GM12878 (cell line): ENCODE measurements around the gene MPPED1. TPM values are rescaled to one million over a fixed set of nuclear protein-coding genes. Genes with fewer than 3 reads are reported as not detected.

ENCODE experiments used
- ATAC-seq: fragments of 200-7000 bp; cut with Tn5 transposase; 3 replicates; pipeline ENCODE4 v1.9.1; 2020; ENCODE audit warnings: mild to moderate bottlenecking, moderate library complexity
- BruUV-seq: library from RNA; stranded (reverse); fragments of 400-500 nt; replicated peaks from 2 replicates; lab custom pipeline; 2021; lab: Mats Ljungman, UMichigan
- CTCF ChIA-PET: fragments of 300-600 bp; sonication (Branson Sonifier 250); formaldehyde crosslinking; extraction: SDS; loops from one replicate; lab custom pipeline; 2021; ENCODE audit warnings: inconsistent platforms; lab: Yijun Ruan, JAX
- POLR2A ChIA-PET: fragments of 350-600 bp; formaldehyde crosslinking; extraction: SDS; loops from one replicate; lab custom pipeline; 2021; ENCODE audit warnings: inconsistent platforms; lab: Charles Lee
- RAD21 ChIA-PET: fragments of 300-600 bp; sonication (Branson Sonifier 250); formaldehyde crosslinking; loops from one replicate; lab custom pipeline; 2023; ENCODE audit warnings: antibody characterized with exemption; ENCODE audit not compliant: unreplicated experiment; lab: Charles Lee
- SMC1A ChIA-PET: fragments of 300-600 bp; sonication (Branson Sonifier 250); formaldehyde crosslinking; loops from one replicate; lab custom pipeline; 2023; ENCODE audit not compliant: unreplicated experiment, uncharacterized antibody; lab: Charles Lee
- DNase-seq: peaks from one replicate; pipeline ENCODE4 v3.0.0-alpha.2; 2011; ENCODE audit warnings: low read depth, low spot score
- FAIRE-seq: peaks from 3 replicates; lab custom pipeline; 2011; peaks lifted over from hg19 to GRCh38; lab: Jason Lieb, UNC
- H2AFZ ChIP-seq: 2 replicates; pipeline ENCODE4 v1.6.0; 2011; ENCODE audit warnings: low read depth, low read length, control low read depth; ENCODE audit not compliant: control insufficient read depth
- H3K27ac ChIP-seq: 2 replicates; pipeline ENCODE4 v1.5.1; 2011; ENCODE audit warnings: control low read depth; ENCODE audit not compliant: control insufficient read depth, insufficient read depth
- H3K27me3 ChIP-seq, 2 experiments: replicated peaks in 1 of 2; 2 replicates each; pipeline versions ENCODE4 v1.6.0 to v1.6.1; 2011; ENCODE audit warnings: low read length in 1 of 2; ENCODE audit not compliant: control insufficient read depth in 2 of 2, insufficient read depth in 2 of 2
- H3K36me3 ChIP-seq, 2 experiments: 2 replicates each; pipeline ENCODE4 v1.5.1; 2011; ENCODE audit warnings: low read length in 1 of 2; ENCODE audit not compliant: control insufficient read depth in 2 of 2, insufficient read depth in 2 of 2
- H3K4me1 ChIP-seq: 2 replicates; pipeline ENCODE4 v1.6.1; 2011; ENCODE audit warnings: mild to moderate bottlenecking, low read length, moderate library complexity, mixed read lengths; ENCODE audit not compliant: control insufficient read depth, insufficient read depth
- H3K4me2 ChIP-seq: 2 replicates; pipeline ENCODE4 v1.6.0; 2011; ENCODE audit warnings: control low read depth; ENCODE audit not compliant: control insufficient read depth, insufficient read depth
- H3K4me3 ChIP-seq: fragments of 200-600 bp; sonication (generic); 2 replicates; pipeline ENCODE4 v1.5.1; 2016
- H3K79me2 ChIP-seq: 2 replicates; pipeline ENCODE4 v1.6.0; 2011; ENCODE audit warnings: low read length; ENCODE audit not compliant: control insufficient read depth, insufficient read depth
- H3K9ac ChIP-seq: 2 replicates; pipeline ENCODE4 v1.8.0; 2011; ENCODE audit warnings: low read length, control low read depth, mixed read lengths; ENCODE audit not compliant: control insufficient read depth, insufficient read depth
- H3K9me3 ChIP-seq: replicated peaks from 3 replicates; pipeline ENCODE4 v1.5.1; 2011; ENCODE audit warnings: mild to moderate bottlenecking, low read length; ENCODE audit not compliant: control insufficient read depth, insufficient read depth
- H4K20me1 ChIP-seq: 2 replicates; pipeline ENCODE4 v1.6.0; 2011; ENCODE audit not compliant: control insufficient read depth, insufficient read depth
- CBX3 ChIP-seq: fragments of 200-600 bp; sonication (generic); IDR thresholded peaks from 2 replicates; pipeline ENCODE4 v1.6.1; 2016; ENCODE audit warnings: low read depth, borderline replicate concordance
- E2F4 ChIP-seq: IDR thresholded peaks from 2 replicates; pipeline ENCODE4 v1.6.1; 2012; ENCODE audit warnings: low read depth, low read length, improper control_type of control experiment
- E2F8 ChIP-seq: fragments of 450-650 bp; IDR thresholded peaks from 2 replicates; pipeline ENCODE4 v1.6.1; 2018; ENCODE audit warnings: mild to moderate bottlenecking, low read depth, moderate library complexity; ENCODE audit not compliant: partially characterized antibody
- EED ChIP-seq: sonication (generic); IDR thresholded peaks from 2 replicates; pipeline ENCODE4 v1.6.1; 2016; ENCODE audit warnings: antibody characterized with exemption, low read depth
- ETV6 ChIP-seq, 2 experiments: fragments of 450-650 bp in 1 of 2; IDR thresholded peaks in 1 of 2; conservative IDR thresholded peaks in 1 of 2; 2 replicates each; pipeline ENCODE4 v1.6.1; 2014; ENCODE audit warnings: antibody characterized with exemption in 1 of 2, borderline replicate concordance in 1 of 2, low read depth in 1 of 2, mild to moderate bottlenecking in 1 of 2, moderate library complexity in 1 of 2
- FOXM1 ChIP-seq: IDR thresholded peaks from 2 replicates; pipeline ENCODE4 v1.6.1; 2012; ENCODE audit warnings: low read depth, mild to moderate bottlenecking, inconsistent platforms, low read length, moderate library complexity
- IKZF1 ChIP-seq: fragments of 450-650 bp; conservative IDR thresholded peaks from 2 replicates; pipeline ENCODE4 v1.6.1; 2017; ENCODE audit warnings: antibody characterized with exemption, mild to moderate bottlenecking
- IRF4 ChIP-seq: IDR thresholded peaks from 2 replicates; pipeline ENCODE4 v1.6.1; 2011; ENCODE audit warnings: low read depth, low read length
- NKRF ChIP-seq: fragments of 450-650 bp; conservative IDR thresholded peaks from 2 replicates; pipeline ENCODE4 v1.6.1; 2017; ENCODE audit warnings: mild to moderate bottlenecking, moderate library complexity
- SREBF1 ChIP-seq: IDR thresholded peaks from 2 replicates; pipeline ENCODE4 v1.6.1; 2012; ENCODE audit warnings: mild to moderate bottlenecking, low read length
- SUZ12 ChIP-seq: fragments of 200-600 bp; sonication (generic); IDR thresholded peaks from one replicate; pipeline ENCODE4 v1.6.1; 2018; ENCODE audit warnings: antibody characterized with exemption, mild to moderate bottlenecking; ENCODE audit not compliant: unreplicated experiment
- TCF12 ChIP-seq: IDR thresholded peaks from 2 replicates; pipeline ENCODE4 v1.6.1; 2011; ENCODE audit warnings: low read depth, mild to moderate bottlenecking, low read length
- ZBTB11 ChIP-seq: fragments of 450-650 bp; formaldehyde crosslinking; IDR thresholded peaks from 2 replicates; pipeline ENCODE4 v1.5.0; 2022; ENCODE audit warnings: mild to moderate bottlenecking, missing genetic modification characterization
- ZNF384 ChIP-seq: IDR thresholded peaks from 2 replicates; pipeline ENCODE4 v1.6.1; 2012; ENCODE audit warnings: low read depth, mild to moderate bottlenecking, low read length, improper control_type of control experiment, borderline replicate concordance
- WGBS: methylation state at CpG from one replicate; pipeline ENCODE4 v1.1.6; 2016; ENCODE audit warnings: low lambda C conversion rate; ENCODE audit not compliant: insufficient replicate concordance, insufficient coverage; ENCODE audit errors: missing lambda C conversion rate; 5-methylcytosine and 5-hydroxymethylcytosine counted together
- in situ Hi-C: fragments of 300-500 bp; cut with MboI; formaldehyde crosslinking; loops from 9 replicates; pipeline ENCODE4 v1.14.3; 2018; ENCODE audit warnings: mixed read lengths
- intact Hi-C: fragments of 100-400 bp; cut with micrococcal nuclease; formaldehyde crosslinking; loops from one replicate; pipeline ENCODE4 v1.14.2; 2022; ENCODE audit not compliant: unreplicated experiment
- polyA plus RNA-seq, 11 experiments: library from polyadenylated mRNA; depleted of rRNA in 4 of 11; unstranded in 6 of 11; stranded (reverse) in 5 of 11; fragments of >200 nt; fragmentation: Nextera tagmentation in 4 of 11; fragmentation: Illumina TruSeq in 1 of 11; extraction: Ambion mirVana in 4 of 11; extraction: Trizol in 1 of 11; gene quantifications; 1 replicate in 1 of 11; 2 replicates in 10 of 11; pipeline versions ENCODE4 v1.2.1 to v1.2.3, GENCODE V29; 2011 to 2016; ENCODE audit warnings: inconsistent platforms in 2 of 11, missing spikeins in 2 of 11, low read depth in 1 of 11
- total RNA-seq, 4 experiments: library from RNA; depleted of rRNA in 3 of 4; stranded (reverse); fragments of >200 nt in 3 of 4; fragmentation: Illumina TruSeq in 1 of 4; extraction: Trizol in 1 of 4; gene quantifications; 2 replicates each; pipeline versions ENCODE4 v1.2.1 to v1.2.3, GENCODE V29; 2013 to 2021

MPPED1 gene
- total and polyA plus RNA-seq, 10 of the 15 experiments (the other 5 are each of a cell fraction or from before 2014, with no cell fraction given), result 0.11 TPM; not detected in 9

GRCh38 chr22:43446037-43446803 lies 34.4 kb downstream of the MPPED1 start:
- ATAC-seq (no peak), DNase-seq (no peak), FAIRE-seq (no peak)
- no TSS peak for BruUV-seq
- H4K20me1 ChIP-seq, result no peaks in the 10 kb centered on the region
- no peaks in the 10 kb centered on the region for H3K4me1 ChIP-seq
- RAD21 ChIA-PET, result no interaction called here
- H3K27me3 ChIP-seq, result no peaks in the 10 kb centered on the region; a peak in 2 of 4 replicates
- H3K9ac ChIP-seq, result no peak overlapping the region
- H3K36me3 ChIP-seq, result no peaks in the 10 kb centered on the region
- H2AFZ ChIP-seq, result no peak overlapping the region
- SMC1A ChIA-PET, result no interaction called here
- no peak overlapping the region for H3K4me2 ChIP-seq
- POLR2A ChIA-PET, result no interaction called here
- in situ Hi-C loops, result no loop called here
- no peaks in the 10 kb centered on the region for H3K79me2 ChIP-seq
- no peak overlapping the region for H3K27ac ChIP-seq
- H3K4me3 ChIP-seq, result no peak overlapping the region
- CTCF ChIA-PET, result no interaction called here
- no peak for TF ChIP-seq SUZ12
- TF ChIP-seq ETV6 (conservative IDR thresholded peaks at IDR 0.05 in 1 of 2, IDR thresholded peaks at IDR 0.05 in 1 of 2; ENCODE audit: borderline replicate concordance in 1 of 2, low read depth in 1 of 2), result no peak
- no peak for TF ChIP-seq SREBF1
- no peak for TF ChIP-seq ZBTB11
- TF ChIP-seq IRF4, result no peak
- no peak for TF ChIP-seq CBX3
- no peak for TF ChIP-seq E2F8
- no peak for TF ChIP-seq FOXM1
- TF ChIP-seq TCF12, result no peak
- no peak for TF ChIP-seq ZNF384
- TF ChIP-seq IKZF1, result no peak
- no peak for TF ChIP-seq E2F4
- TF ChIP-seq EED, result no peak
- no peak for TF ChIP-seq NKRF
- no peaks in the 10 kb centered on the region for H3K9me3 ChIP-seq
- intact Hi-C loops, result no loop called here
- WGBS, result 24% methylated on average over 10 of the region's 10 CpGs
